ENCODE results near the gene DPM2.

The DPM2 gene

GRCh38 chr9:127966416-127967150, 28.9 kb upstream of the DPM2 start:
- no peaks in the 10 kb centered on the region for H3K9me3 ChIP-seq (ENCODE audit: control insufficient read depth, insufficient read depth, low read length)
- H3K4me1 ChIP-seq (ENCODE audit: insufficient read depth, low read length), result peaks cover 48% of the 10 kb centered on the region
- no peaks in the 10 kb centered on the region for H3K36me3 ChIP-seq (ENCODE audit: insufficient read depth, low read length)
- no peak overlapping the region for H3K9ac ChIP-seq (ENCODE audit: low read depth, low read length)

- Histone ChIP-seq H3K9ac (ENCODE audit: low read depth, low read length) (no peak overlapping the region; the same call in 1 of the 2 replicates), H3K9me3 (ENCODE audit: control insufficient read depth, insufficient read depth, low read length) (no peaks in the 10 kb centered on the region), H3K4me1 (ENCODE audit: insufficient read depth, low read length) (peaks cover 43% of the 10 kb centered on the region; the same call in 1 of the 2 replicates), H3K36me3 (ENCODE audit: insufficient read depth, low read length) (no peaks in the 10 kb centered on the region)
Measured at GRCh38 chr9:127965953-127966352, 28.3 kb upstream of the DPM2 start.

- Histone ChIP-seq H3K4me1 (ENCODE audit: insufficient read depth, low read length) (peaks cover 27% of the 10 kb centered on the region; the same call in 1 of the 2 replicates), H3K36me3 (ENCODE audit: insufficient read depth, low read length) (no peaks in the 10 kb centered on the region), H3K9me3 (ENCODE audit: control insufficient read depth, insufficient read depth, low read length) (no peaks in the 10 kb centered on the region), H3K9ac (ENCODE audit: low read depth, low read length) (no peak overlapping the region)
Measured at GRCh38 chr9:127963359-127964064, 25.9 kb upstream of the DPM2 start.

- peaks cover 25% of the 10 kb centered on the region; the same call in 1 of the 2 replicates for H3K4me1 ChIP-seq (ENCODE audit: insufficient read depth, low read length)
- no peaks in the 10 kb centered on the region for H3K36me3 ChIP-seq (ENCODE audit: insufficient read depth, low read length)
- no peak overlapping the region for H3K9ac ChIP-seq (ENCODE audit: low read depth, low read length)
- H3K9me3 ChIP-seq (ENCODE audit: control insufficient read depth, insufficient read depth, low read length), result no peaks in the 10 kb centered on the region
Measured at GRCh38 chr9:127963041-127963358, 25.3 kb upstream of the DPM2 start.

GRCh38 chr9:127962278-127962677, 24.6 kb upstream of the DPM2 start:
- Histone ChIP-seq H3K4me1 (ENCODE audit: insufficient read depth, low read length) (peaks cover 21% of the 10 kb centered on the region; the same call in 1 of the 2 replicates), H3K9ac (ENCODE audit: low read depth, low read length) (no peak overlapping the region), H3K9me3 (ENCODE audit: control insufficient read depth, insufficient read depth, low read length) (no peaks in the 10 kb centered on the region), H3K36me3 (ENCODE audit: insufficient read depth, low read length) (no peaks in the 10 kb centered on the region)

GRCh38 chr9:127961613-127962155, 24.0 kb upstream of the DPM2 start:
- Histone ChIP-seq H3K9ac (ENCODE audit: low read depth, low read length) (no peak overlapping the region), H3K9me3 (ENCODE audit: control insufficient read depth, insufficient read depth, low read length) (no peaks in the 10 kb centered on the region), H3K4me1 (ENCODE audit: insufficient read depth, low read length) (peaks cover 15% of the 10 kb centered on the region; the same call in 1 of the 2 replicates), H3K36me3 (ENCODE audit: insufficient read depth, low read length) (no peaks in the 10 kb centered on the region)

GRCh38 chr9:127961155-127961490, 23.5 kb upstream of the DPM2 start:
- no peak overlapping the region for H3K9ac ChIP-seq (ENCODE audit: low read depth, low read length)
- no peaks in the 10 kb centered on the region for H3K9me3 ChIP-seq (ENCODE audit: control insufficient read depth, insufficient read depth, low read length)
- no peaks in the 10 kb centered on the region for H3K36me3 ChIP-seq (ENCODE audit: insufficient read depth, low read length)
- H3K4me1 ChIP-seq (ENCODE audit: insufficient read depth, low read length), result peaks cover 10% of the 10 kb centered on the region

- Histone ChIP-seq H3K36me3 (ENCODE audit: insufficient read depth, low read length) (no peaks in the 10 kb centered on the region), H3K9me3 (ENCODE audit: control insufficient read depth, insufficient read depth, low read length) (no peaks in the 10 kb centered on the region), H3K4me1 (ENCODE audit: insufficient read depth, low read length) (peaks cover 10% of the 10 kb centered on the region), H3K9ac (ENCODE audit: low read depth, low read length) (no peak overlapping the region)
Measured at GRCh38 chr9:127960410-127961154, 22.9 kb upstream of the DPM2 start.

- no peaks in the 10 kb centered on the region for H3K36me3 ChIP-seq (ENCODE audit: insufficient read depth, low read length)
- peaks cover 15% of the 10 kb centered on the region for H3K4me1 ChIP-seq (ENCODE audit: insufficient read depth, low read length)
- H3K9me3 ChIP-seq (ENCODE audit: control insufficient read depth, insufficient read depth, low read length), result no peaks in the 10 kb centered on the region
- no peak overlapping the region for H3K9ac ChIP-seq (ENCODE audit: low read depth, low read length)
Measured at GRCh38 chr9:127959841-127960409, 22.3 kb upstream of the DPM2 start.

GRCh38 chr9:127959398-127959797, 21.7 kb upstream of the DPM2 start:
- Histone ChIP-seq H3K9ac (ENCODE audit: low read depth, low read length) (no peak overlapping the region), H3K36me3 (ENCODE audit: insufficient read depth, low read length) (no peaks in the 10 kb centered on the region), H3K4me1 (ENCODE audit: insufficient read depth, low read length) (peaks cover 15% of the 10 kb centered on the region), H3K9me3 (ENCODE audit: control insufficient read depth, insufficient read depth, low read length) (no peaks in the 10 kb centered on the region)

GRCh38 chr9:127958728-127959127, 21.1 kb upstream of the DPM2 start:
- no peak overlapping the region for H3K9ac ChIP-seq (ENCODE audit: low read depth, low read length)
- no peaks in the 10 kb centered on the region for H3K9me3 ChIP-seq (ENCODE audit: control insufficient read depth, insufficient read depth, low read length)
- H3K4me1 ChIP-seq (ENCODE audit: insufficient read depth, low read length), result peaks cover 15% of the 10 kb centered on the region
- H3K36me3 ChIP-seq (ENCODE audit: insufficient read depth, low read length), result no peaks in the 10 kb centered on the region

- Histone ChIP-seq H3K4me1 (ENCODE audit: insufficient read depth, low read length) (peaks cover 11% of the 10 kb centered on the region), H3K9ac (ENCODE audit: low read depth, low read length) (no peak overlapping the region), H3K36me3 (ENCODE audit: insufficient read depth, low read length) (no peaks in the 10 kb centered on the region), H3K9me3 (ENCODE audit: control insufficient read depth, insufficient read depth, low read length) (no peaks in the 10 kb centered on the region)
Measured at GRCh38 chr9:127955294-127956015, 17.8 kb upstream of the DPM2 start.

GRCh38 chr9:127954831-127955293, 17.2 kb upstream of the DPM2 start:
- no peak overlapping the region for H3K9ac ChIP-seq (ENCODE audit: low read depth, low read length)
- H3K36me3 ChIP-seq (ENCODE audit: insufficient read depth, low read length), result no peaks in the 10 kb centered on the region
- H3K4me1 ChIP-seq (ENCODE audit: insufficient read depth, low read length), result peaks cover 11% of the 10 kb centered on the region

More at GRCh38 chr9:127954831-127955293, 17.2 kb upstream of the DPM2 start:
- no peaks in the 10 kb centered on the region for H3K9me3 ChIP-seq (ENCODE audit: control insufficient read depth, insufficient read depth, low read length)

Measured in ES-I3 (cell line).